ENCODE results near the gene HSD11B2.

Gene HSD11B2

GRCh38 chr16:67454852-67455251 lies 23.9 kb downstream of the HSD11B2 start:
- no peak for DNase-seq

GRCh38 chr16:67456391-67457081 lies 25.6 kb downstream of the HSD11B2 start:
- DNase-seq: no peak

- DNase-seq: no peak
These were observed 26.7 kb downstream of the HSD11B2 start for GRCh38 chr16:67457611-67458010.

DNA sequence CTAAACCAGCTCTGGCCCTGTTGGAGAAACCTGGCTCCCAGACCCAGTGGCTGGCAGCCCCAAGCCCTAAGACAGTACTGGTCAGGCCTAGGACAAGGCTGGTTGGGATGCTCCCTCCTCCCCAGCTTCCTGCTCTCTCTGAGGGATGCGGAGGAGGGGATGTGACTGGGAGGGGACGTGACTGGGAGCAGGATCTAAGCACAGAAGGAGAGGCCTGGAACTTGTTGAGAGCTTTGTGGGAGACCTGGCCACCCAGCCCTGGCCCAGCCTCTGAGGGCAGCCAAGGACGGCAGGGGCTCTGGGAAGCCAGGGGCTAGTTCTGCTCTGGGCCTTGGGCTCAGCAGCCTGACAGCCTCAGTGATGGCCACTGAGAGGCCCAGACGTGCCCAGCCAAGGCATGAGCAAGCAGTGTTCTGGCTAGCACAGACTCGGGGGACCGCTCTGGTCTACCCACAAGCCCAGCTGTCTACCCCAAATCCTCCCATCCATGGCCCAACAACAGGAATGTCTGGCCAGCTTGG lies 27.3 kb downstream of the HSD11B2 start:
- no peak for DNase-seq

DNA sequence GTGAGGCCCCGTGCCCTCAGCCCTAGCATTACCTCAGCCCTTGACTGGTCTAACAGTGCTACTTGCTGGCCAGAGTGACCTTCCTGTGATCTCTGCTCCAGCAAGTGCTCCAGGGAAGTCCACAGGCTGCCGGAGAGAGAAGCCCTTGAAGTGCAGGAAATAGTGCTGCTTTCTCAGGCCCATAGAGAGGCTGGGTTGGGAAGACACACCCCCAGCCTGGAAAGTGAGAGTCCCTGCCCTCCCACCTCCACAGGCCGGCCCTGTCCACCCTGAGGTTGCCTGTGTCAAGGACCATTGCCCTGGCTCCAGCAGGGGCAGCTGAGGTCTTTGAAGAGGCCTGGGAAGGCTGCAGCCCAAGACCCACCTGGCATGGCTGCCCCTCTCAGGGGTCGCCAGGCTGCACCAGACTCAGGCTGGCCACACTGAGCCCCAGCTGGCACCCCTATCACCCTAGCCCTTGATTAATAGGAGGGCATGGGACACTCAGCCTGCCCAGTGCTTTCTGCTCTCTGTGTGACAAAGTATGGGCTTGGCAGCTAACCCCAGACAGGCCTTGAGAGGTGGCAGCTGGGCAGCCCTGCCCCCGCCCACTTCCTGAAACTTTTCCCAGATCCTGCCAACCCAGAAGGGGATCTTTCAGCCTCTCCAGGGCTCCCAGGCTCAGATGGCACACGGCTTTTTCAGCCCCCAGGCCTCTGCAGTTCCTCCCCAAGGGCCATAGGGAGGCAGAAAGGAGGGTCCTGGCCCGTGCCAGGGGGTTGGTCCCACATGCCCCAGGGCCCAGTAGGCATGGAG lies 28.3 kb downstream of the HSD11B2 start:
- DNase-seq: no peak

DNA sequence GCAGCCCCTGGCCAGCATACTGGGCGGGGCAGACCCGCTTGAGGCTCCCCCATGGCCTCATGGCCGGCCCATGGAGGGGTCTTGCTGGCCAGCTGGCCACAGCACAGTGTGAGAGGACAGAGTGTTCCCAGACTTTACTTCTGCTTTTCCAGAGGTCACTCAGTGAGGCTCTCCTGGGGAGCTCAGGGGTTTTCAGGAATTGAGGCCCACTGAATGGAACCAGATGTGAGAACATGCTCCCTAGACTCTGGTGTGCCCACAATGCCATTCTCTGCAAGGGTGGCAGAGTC lies 28.9 kb downstream of the HSD11B2 start:
- DNase-seq: no peak

GRCh38 chr16:67460168-67460567 lies 29.2 kb downstream of the HSD11B2 start:
- DNase-seq: no peak

- DNase-seq: no peak
These were observed 30.0 kb downstream of the HSD11B2 start for GRCh38 chr16:67460961-67461360.

DNA sequence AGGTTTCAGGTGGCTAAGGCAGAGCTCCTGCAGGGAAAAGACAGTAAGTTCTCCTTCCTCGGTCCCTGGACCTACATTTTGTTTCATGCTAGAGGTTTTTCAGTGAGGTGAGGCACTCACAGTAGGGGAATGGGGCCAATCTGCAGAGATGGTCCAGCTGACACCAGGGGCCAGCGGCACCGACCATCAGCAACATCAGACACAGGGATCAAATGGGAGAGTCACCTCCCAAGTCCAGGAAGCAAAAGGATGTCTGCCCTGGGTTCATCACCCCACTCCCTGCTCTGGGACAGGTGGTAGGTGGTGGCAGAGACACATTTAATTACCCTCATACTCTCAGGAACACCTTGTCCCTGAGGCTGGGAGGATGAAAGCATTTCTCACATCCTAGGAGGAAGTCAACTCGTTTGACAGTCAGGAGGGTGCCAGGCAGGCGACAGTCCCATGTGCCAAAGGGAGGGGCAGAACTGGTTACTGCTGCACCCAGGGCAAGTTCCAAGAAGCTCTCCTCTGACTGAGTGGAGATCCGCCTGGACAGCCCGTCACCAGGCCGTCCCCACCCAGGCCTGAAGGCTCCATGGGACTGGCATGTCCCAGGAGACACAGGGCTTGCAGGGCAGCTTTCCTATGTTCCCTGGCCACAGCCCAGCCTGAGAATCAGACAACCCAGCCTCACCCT lies 30.8 kb downstream of the HSD11B2 start:
- no peak for DNase-seq

DNA sequence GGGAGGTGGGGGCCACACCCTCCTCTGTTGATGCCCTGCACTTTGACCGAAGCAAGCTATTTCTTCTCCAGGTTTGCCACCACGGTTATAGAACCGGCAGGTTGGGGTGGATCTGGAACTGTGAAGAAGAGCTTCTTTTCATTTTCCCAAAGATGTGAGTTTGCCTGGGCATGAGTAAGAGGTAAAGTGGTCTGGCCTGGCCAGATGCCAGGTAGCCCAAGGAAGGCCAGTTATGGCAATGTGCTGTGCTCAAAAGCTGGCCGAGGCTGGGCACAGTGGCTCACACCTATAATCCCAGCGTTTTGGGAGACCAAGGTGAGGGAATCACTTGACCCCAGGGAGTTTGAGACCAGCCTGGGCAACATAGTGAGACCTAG lies 31.3 kb downstream of the HSD11B2 start:
- no peak for DNase-seq

DNA sequence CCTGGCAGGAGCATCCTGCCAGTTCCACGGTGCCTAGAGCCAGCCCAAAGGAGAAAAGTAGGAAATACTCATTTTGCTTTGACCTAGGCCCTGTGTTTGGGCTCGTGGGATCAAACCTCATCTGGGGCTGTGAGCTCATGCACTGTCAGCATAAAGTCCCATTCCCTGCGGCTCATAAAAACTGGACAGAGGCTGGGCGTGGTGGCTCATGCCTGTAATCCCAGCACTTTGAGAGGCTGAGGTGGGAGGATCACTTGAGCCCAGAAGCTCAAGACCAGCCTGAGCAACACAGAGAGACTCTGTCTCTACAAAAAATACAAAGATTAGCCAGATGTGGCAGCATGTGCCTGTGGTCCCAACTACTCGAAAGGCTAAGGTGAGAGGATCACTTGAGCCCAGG lies 32.1 kb downstream of the HSD11B2 start:
- DNase-seq: no peak

DNA sequence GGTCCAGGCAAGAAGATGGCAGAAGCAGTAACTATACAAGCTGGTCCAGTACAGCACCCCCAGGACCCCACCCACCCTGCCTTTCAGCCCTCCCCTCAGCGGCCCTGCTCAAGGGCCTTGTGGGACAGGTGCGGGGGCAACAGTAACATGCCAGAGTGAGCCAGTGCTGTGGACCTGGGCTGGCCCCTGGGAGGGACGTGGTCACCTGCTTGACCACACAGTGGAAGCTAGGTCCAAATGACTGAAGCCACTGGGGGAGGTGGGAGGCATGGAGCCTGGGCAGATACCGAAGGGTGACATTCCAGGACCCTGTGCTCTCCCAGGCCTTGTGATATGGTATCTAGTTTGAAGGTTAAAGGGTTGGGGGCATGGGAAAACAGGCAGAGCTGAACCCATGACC lies 32.8 kb downstream of the HSD11B2 start:
- no peak for DNase-seq

GRCh38 chr16:67464565-67464964 lies 33.6 kb downstream of the HSD11B2 start:
- no peak for DNase-seq

GRCh38 chr16:67466581-67466980 lies 35.7 kb downstream of the HSD11B2 start:
- no peak for DNase-seq

DNA sequence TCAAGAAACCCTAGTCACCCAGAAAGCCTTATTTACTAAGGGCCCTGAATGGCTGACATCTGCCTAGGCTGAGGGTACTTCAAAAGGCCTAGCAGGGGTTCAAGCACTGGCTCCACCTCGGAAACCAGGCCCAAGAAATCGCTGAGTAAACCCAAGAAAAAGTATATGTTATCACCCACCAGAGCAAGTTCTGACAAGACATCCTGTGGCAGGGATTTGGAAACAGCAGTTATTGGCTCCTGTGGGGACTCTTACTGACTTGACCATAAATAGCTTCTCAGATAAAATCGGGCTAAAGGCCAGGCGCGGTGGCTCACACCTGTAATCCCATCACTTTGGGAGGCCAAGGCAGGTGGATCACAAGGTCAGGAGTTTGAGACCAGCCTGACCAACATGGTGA lies 37.8 kb downstream of the HSD11B2 start:
- no peak for DNase-seq

DNA sequence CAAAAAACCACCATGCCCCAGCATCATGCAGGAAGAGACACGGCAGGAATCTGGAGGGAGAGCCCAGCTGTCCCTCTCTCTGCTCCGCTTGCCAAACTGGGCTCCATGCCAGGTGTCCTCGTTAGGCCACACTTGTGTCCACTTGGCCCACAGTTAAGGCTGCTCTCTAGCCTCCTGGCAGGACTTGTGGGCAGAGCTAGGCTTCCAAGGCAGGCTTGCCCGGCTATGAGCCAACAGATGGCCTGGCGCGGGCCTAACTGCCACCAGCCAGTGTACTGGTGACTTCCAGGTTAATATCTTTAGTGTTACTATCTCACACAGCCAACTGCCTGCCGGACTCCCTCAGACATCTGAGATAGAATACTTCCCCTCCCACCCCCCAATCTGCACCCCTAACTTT lies 39.4 kb downstream of the HSD11B2 start:
- DNase-seq: no peak

- DNase-seq: no peak
These were observed 41.0 kb downstream of the HSD11B2 start for GRCh38 chr16:67471758-67472384.

- no peak for DNase-seq
These were observed 43.9 kb downstream of the HSD11B2 start for GRCh38 chr16:67474551-67475455.

DNA sequence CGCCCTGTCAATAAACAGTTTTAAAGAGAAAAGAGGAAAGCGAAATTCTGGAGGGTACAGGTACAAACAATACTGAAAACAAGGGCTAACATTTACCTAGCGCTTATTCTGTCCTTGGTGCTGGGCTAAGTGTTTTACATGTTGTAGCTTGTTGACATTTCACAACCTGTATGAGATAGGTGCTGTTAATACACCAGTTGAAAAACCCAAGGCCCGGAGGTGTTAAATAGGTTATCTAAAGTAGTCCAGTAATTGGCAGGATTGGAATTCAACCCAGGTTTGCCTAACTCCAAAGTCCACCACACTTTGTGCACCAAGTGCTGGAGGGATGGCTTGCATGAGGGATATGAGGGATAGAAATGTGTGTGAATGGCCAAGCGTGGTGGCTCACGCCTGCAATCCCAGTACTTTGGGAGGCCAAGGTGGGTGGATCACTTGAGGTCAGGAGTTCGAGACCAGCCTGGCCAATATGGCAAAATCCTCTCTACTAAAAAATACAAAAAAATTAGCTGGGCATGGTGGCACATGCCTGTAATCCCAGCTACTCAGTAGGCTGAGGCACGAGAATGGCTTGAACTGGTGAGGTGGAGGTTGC lies 47.1 kb downstream of the HSD11B2 start:
- no peak for DNase-seq

GRCh38 chr16:67480833-67481560 lies 50.1 kb downstream of the HSD11B2 start, which contains the start of gene ATP6V0D1:
Gene ATP6V0D1, minus strand, starts transcription at chr16:67481157. Its CDS starts 71 bp downstream, at chr16:67481086.
- peak; percentile 99 for DNase-seq

- DNase-seq: no peak
These were observed 50.8 kb downstream of the HSD11B2 start for GRCh38 chr16:67481561-67482232.
